Cardiac muscle cell (in vitro differentiated cells and primary cell): ENCODE results near the gene C19orf18. TPM values are rescaled to one million over a fixed set of nuclear protein-coding genes. Genes with fewer than 3 reads are reported as not detected.

Experiments
- DNase-seq, 2 donors: peaks; one replicate each; pipeline versions ENCODE4 v3.0.0 to v3.0.0-alpha.2; 2010 to 2017; ENCODE audit warnings: low read depth in 1 of 2, low spot score in 1 of 2
- H3K27ac ChIP-seq: fragments of 200-600 bp; sonication (generic); 2 replicates; pipeline ENCODE4 v1.5.1; 2016
- H3K27me3 ChIP-seq: fragments of 200-600 bp; sonication (generic); 2 replicates; pipeline ENCODE4 v1.6.0; 2016; ENCODE audit warnings: control low read depth
- H3K36me3 ChIP-seq: fragments of 200-600 bp; sonication (generic); 2 replicates; pipeline ENCODE4 v1.5.1; 2016; ENCODE audit warnings: control low read depth
- H3K4me1 ChIP-seq: fragments of 200-600 bp; sonication (generic); 2 replicates; pipeline ENCODE4 v1.8.1; 2017; ENCODE audit warnings: low read depth, mild to moderate bottlenecking, mixed run types
- H3K4me3 ChIP-seq: fragments of 200-600 bp; sonication (generic); 2 replicates; pipeline ENCODE4 v1.5.1; 2016; ENCODE audit warnings: mild to moderate bottlenecking
- H3K9me3 ChIP-seq: fragments of 200-600 bp; sonication (generic); 2 replicates; pipeline ENCODE4 v1.5.1; 2017; ENCODE audit warnings: low read depth, mild to moderate bottlenecking, control low read depth
- polyA plus RNA-seq: library from polyadenylated mRNA; unstranded; fragments of >200 nt; fragmentation: Nextera tagmentation; extraction: Ambion mirVana; gene quantifications from 2 replicates; pipeline ENCODE4 v1.2.1, GENCODE V29; 2016
- total RNA-seq: library from RNA; depleted of rRNA; stranded (reverse); fragments of >200 nt; gene quantifications from 2 replicates; pipeline ENCODE4 v1.2.3, GENCODE V29; 2016
- TF ChIP-seq, protein P1 (sequence below): IDR thresholded peaks from 2 replicates; pipeline ENCODE4 v1.5.1; 2012; ENCODE audit warnings: low read depth, mild to moderate bottlenecking, low read length

C19orf18 gene
- total and polyA plus RNA-seq, 2 experiments from 2014 or later: 1.3 to 2.4 TPM

DNA sequence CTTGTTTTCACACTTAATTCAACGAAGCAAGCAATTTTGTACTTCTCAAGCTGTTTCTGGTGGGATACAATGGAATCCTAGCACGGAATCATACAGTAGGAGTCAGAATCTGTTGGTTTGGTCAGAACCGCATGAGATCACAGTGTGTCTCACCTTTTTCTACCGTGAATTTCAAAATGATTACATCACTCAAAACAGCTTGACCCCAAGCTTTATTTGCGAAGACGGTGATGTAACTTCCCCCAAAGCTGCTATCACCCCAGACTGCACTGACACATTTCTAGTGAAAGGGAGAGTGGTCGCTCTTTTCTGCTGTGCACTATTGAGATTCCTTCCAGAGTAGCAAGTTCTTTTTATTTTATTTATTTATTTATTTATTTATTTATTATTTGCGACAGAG, 9.6 kb downstream of the C19orf18 start:
- Histone ChIP-seq H3K4me3 (no peak overlapping the region), H3K27ac (no peak overlapping the region), H3K9me3 (no peaks in the 10 kb centered on the region), H3K4me1 (no peaks in the 10 kb centered on the region), H3K36me3 (no peaks in the 10 kb centered on the region), H3K27me3 (no peaks in the 10 kb centered on the region)
- no peak for DNase-seq
- TF ChIP-seq, protein P1, sequence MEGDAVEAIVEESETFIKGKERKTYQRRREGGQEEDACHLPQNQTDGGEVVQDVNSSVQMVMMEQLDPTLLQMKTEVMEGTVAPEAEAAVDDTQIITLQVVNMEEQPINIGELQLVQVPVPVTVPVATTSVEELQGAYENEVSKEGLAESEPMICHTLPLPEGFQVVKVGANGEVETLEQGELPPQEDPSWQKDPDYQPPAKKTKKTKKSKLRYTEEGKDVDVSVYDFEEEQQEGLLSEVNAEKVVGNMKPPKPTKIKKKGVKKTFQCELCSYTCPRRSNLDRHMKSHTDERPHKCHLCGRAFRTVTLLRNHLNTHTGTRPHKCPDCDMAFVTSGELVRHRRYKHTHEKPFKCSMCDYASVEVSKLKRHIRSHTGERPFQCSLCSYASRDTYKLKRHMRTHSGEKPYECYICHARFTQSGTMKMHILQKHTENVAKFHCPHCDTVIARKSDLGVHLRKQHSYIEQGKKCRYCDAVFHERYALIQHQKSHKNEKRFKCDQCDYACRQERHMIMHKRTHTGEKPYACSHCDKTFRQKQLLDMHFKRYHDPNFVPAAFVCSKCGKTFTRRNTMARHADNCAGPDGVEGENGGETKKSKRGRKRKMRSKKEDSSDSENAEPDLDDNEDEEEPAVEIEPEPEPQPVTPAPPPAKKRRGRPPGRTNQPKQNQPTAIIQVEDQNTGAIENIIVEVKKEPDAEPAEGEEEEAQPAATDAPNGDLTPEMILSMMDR: no peak

DNA sequence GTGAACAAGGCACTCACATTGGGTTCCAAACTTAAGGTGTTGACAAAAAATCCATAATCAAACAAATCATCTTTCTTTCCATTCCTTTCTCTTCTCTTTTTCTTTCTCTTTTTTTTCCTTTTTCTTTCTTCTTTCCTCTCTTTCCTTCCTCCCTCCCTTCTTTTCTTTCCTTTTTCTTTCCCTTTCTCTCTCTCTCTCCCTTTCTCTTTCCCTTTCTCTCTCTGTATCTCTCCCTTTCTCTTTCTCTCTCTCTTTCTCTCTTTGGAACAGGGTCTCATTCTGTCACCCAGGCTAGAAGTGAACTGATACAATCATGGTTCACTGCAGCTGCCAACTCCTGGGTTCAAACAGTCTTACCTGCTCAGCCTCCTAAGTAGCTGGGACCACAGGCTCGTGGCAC, 12.5 kb downstream of the C19orf18 start:
- TF ChIP-seq, protein P1: no peak
- no peak overlapping the region for H3K27ac ChIP-seq
- H3K9me3 ChIP-seq: no peaks in the 10 kb centered on the region
- H3K27me3 ChIP-seq: no peaks in the 10 kb centered on the region
- no peaks in the 10 kb centered on the region for H3K4me1 ChIP-seq
- DNase-seq: no peak
- no peak overlapping the region for H3K4me3 ChIP-seq
- H3K36me3 ChIP-seq: no peaks in the 10 kb centered on the region

DNA sequence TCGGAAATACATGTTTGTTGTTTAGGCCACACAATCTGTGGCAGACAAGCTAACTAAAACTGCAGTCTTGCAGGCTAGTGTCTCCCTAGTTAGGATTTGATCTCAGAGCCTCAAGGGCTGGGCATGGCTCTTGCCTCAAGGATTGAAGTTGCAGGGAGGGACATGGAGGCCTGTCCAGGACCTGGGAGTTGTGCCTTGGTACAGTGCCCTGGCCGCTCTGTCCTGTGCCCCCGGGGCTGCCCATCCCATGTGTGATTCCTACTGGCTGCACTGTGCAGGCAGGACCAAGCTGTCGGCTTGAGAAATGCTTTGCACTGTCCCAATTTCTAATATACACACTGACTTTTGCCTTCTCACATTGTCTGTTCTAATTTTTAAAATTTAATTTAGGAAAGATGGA, 19.3 kb downstream of the C19orf18 start:
- Histone ChIP-seq H3K9me3 (no peaks in the 10 kb centered on the region), H3K36me3 (no peaks in the 10 kb centered on the region)

DNA sequence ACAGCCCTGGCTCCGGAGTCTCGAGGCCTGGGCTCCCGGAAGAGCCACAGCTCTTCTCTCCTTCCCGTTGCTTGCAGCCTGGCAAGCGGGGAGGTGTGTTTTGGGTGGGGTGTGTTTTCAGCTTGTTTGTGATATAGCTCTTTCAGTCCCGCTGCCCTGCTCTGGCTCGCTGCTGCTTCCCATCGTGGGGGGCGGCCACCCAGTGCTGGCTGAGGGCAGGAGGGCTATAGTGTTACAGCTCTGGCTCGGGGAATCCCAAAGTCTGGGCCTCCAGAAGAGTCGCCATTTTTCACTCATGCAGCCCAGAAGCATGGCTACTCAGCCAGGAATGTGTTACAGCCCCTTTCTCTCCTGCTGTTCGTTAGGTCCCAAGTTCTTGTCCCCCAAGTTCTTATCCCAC, 24.6 kb downstream of the C19orf18 start:
- TF ChIP-seq, protein P1: no peak
- Histone ChIP-seq H3K27me3 (no peaks in the 10 kb centered on the region), H3K4me1 (peaks cover 9% of the 10 kb centered on the region), H3K4me3 (no peak overlapping the region), H3K9me3 (no peaks in the 10 kb centered on the region), H3K36me3 (no peaks in the 10 kb centered on the region), H3K27ac (no peak overlapping the region)
- DNase-seq: no peak

More for the DNA sequence above, 19.3 kb downstream of the C19orf18 start:
- DNase-seq: no peak
- Histone ChIP-seq H3K27me3 (no peaks in the 10 kb centered on the region), H3K27ac (no peak overlapping the region), H3K4me1 (no peaks in the 10 kb centered on the region), H3K4me3 (no peak overlapping the region)
- TF ChIP-seq, protein P1: no peak

DNA sequence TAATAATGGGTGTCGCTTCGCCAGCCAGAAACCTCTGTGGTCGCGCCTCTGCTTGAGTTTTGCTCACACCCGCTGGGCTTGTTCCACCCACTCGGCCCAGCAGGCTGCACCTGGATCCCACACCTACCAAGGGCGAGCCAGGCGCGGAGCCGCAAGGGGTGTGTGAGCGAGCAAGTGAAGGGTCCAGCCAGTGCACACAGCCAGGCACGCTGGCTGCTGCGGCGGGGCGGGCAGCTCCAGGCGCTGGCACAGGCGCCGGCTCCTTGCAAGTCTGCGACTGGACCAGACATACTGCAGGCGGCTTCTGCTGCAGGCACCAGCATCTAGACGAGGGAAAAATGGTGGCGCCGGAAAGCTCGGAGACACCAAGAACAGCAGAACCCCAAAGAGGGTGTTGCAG, 25.0 kb downstream of the C19orf18 start:
- TF ChIP-seq, protein P1: no peak
- H3K9me3 ChIP-seq: no peaks in the 10 kb centered on the region

More for the DNA sequence above, 25.0 kb downstream of the C19orf18 start:
- H3K4me3 ChIP-seq: no peak overlapping the region
- no peak overlapping the region for H3K27ac ChIP-seq
- H3K27me3 ChIP-seq: no peaks in the 10 kb centered on the region
- DNase-seq: no peak
- H3K36me3 ChIP-seq: no peaks in the 10 kb centered on the region
- H3K4me1 ChIP-seq: peaks cover 9% of the 10 kb centered on the region
